ENCODE data around the gene GLG1.
"Not testable (repeated sequence)": the region's sequence is repeated elsewhere in the genome, so short reads cannot be mapped to it uniquely, and the experiment has no call there.

Gene GLG1

GRCh38 chr16:74431516-74431915, 175.4 kb downstream of the GLG1 start:
- no peak for DNase-seq

- peak; percentile 38 for DNase-seq
These were observed 176.7 kb downstream of the GLG1 start for GRCh38 chr16:74430036-74430712.

GRCh38 chr16:74428493-74428892, 178.4 kb downstream of the GLG1 start:
- not testable (repeated sequence) for DNase-seq

- DNase-seq, result not testable (repeated sequence)
These were observed 181.2 kb downstream of the GLG1 start for GRCh38 chr16:74425751-74426150.

- DNase-seq, result not testable (repeated sequence)
These were observed 183.2 kb downstream of the GLG1 start for GRCh38 chr16:74423721-74424120.

DNA sequence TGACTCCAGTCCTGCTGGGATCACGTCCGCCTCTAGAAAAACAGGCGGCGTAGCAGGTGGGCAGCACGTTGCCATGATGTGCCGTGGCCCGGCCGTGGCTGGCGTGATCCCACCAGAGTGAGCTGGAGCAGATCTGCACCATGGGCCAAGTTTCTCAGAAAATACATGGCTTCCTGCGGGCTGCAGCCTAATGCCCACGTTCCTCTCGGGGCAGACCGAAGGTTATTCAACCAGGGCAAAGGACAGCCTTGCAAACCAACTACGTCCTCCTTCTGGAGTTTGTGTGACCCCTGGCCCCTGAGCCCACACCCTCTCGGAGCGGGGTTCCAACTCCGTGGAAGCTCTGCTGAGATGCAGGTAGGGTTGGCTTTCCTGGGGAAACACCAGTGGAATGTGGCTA, 184.8 kb downstream of the GLG1 start:
- not testable (repeated sequence) for DNase-seq

DNA sequence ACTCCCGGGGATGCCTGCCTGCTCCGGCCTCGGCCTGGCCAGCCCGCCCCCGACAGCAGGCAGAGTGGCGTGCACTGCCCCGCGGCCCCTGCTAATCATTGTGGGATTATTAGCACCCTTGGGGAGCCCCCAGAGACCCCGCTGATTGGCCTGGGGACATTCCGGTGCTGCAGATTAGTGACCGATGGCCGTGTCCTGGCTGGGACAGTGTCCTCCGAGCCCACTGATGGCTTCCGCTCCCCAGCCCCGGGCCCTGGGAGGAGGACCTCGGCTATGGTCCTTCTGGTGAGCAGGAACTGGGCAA, 185.5 kb downstream of the GLG1 start:
- DNase-seq, result not testable (repeated sequence)

GRCh38 chr16:74420612-74421481, 186.1 kb downstream of the GLG1 start, which contains the start of gene CLEC18B:
Gene CLEC18B (minus strand): TSS chr16:74421478. CDS start chr16:74421270, 208 bp downstream.
- DNase-seq, result not testable (repeated sequence)

DNA sequence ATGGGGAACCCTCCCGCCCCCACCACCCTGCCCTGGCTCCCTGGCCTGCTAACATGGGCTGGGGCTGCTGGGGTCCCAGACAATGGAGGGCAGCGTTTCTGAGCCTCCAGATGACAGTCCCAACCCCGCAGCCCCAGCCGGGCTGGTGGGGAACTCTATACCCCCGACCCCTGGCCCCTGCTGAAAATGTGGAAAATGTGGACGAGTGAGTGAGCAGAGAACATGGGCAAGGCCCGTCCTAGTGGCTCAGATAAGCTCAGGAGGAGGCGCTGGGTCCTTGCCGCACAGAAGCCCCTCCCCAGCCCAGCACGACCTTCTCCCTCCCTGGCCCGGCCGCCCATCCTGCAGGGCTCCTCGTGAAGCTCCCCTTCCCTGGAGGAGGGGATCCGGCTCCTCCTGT, 187.1 kb downstream of the GLG1 start:
- not testable (repeated sequence) for DNase-seq

DNA sequence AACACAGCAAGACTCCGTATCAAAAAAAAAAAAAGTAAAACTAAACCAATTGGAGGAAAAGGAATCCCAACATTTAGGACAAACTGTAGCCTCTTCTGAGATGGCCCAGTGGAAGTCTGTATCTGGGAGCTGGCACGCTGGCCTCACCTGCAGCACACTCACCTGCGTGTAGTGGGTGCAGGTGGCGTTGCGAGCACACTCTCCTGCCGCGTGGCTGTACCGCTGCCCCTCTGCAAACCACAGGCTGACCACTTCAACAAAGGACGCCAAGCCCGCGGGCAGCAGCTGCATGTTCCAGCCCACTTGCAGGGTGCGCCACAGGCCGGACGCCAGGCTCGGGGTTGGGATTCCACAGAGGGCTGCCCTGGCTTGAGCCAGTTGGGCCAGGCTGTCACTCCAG, 189.0 kb downstream of the GLG1 start:
- not testable (repeated sequence) for DNase-seq

DNA sequence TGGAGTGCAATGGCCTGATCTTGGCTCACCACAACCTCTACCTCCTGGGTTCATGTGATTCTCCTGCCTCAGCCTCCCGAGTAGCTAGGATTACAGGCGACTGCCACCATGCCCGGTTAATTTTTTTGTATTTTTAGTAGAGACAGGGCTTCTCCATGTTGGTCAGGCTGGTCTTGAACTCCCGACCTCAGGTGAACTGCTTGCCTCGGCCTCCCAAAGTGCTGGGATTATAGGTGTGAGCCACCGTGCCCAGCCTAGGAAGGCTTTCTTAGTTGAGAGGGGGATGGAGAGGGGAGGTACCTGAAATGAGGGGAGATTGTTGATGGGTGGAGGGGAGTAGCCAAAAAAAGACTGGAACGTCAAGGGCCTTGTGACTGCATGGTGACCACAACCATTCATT, 193.0 kb downstream of the GLG1 start:
- not testable (repeated sequence) for DNase-seq

- DNase-seq, result not testable (repeated sequence)
These were observed 193.4 kb downstream of the GLG1 start for GRCh38 chr16:74413485-74413884.

GRCh38 chr16:74412775-74413390, 194.0 kb downstream of the GLG1 start:
- DNase-seq, result not testable (repeated sequence)

DNA sequence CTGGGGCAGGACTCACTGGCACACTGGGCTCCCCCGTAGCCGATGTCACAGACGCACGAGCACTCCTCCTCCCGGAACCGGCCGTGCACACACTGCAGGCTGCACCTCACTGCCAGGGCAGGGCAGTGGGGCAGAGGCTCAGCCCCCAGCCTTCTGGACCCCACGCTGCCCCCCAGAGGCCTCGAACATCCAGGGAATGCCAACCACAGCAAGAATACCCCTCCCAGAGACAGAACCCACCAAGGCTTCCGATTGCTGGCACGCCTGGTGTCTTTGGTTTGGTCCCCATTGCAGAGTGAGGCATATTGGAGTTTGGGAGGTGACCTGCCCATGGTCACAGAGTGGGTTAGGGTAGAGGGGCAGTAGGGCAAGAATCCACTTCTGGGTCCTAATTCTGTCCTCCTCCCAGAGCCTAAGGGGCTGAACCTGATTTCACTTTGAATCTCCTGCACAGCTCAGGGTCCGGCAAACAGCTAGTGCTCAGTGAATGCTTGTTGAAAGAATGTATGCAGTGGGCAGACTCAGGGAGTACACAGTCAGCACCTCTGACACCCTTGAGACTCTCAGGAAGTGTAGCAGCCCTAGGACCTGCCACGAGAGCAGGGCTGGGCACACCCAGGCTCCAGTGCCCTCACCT, 194.7 kb downstream of the GLG1 start:
- not testable (repeated sequence) for DNase-seq

GRCh38 chr16:74410981-74411380, 195.9 kb downstream of the GLG1 start:
- DNase-seq, result not testable (repeated sequence)

DNA sequence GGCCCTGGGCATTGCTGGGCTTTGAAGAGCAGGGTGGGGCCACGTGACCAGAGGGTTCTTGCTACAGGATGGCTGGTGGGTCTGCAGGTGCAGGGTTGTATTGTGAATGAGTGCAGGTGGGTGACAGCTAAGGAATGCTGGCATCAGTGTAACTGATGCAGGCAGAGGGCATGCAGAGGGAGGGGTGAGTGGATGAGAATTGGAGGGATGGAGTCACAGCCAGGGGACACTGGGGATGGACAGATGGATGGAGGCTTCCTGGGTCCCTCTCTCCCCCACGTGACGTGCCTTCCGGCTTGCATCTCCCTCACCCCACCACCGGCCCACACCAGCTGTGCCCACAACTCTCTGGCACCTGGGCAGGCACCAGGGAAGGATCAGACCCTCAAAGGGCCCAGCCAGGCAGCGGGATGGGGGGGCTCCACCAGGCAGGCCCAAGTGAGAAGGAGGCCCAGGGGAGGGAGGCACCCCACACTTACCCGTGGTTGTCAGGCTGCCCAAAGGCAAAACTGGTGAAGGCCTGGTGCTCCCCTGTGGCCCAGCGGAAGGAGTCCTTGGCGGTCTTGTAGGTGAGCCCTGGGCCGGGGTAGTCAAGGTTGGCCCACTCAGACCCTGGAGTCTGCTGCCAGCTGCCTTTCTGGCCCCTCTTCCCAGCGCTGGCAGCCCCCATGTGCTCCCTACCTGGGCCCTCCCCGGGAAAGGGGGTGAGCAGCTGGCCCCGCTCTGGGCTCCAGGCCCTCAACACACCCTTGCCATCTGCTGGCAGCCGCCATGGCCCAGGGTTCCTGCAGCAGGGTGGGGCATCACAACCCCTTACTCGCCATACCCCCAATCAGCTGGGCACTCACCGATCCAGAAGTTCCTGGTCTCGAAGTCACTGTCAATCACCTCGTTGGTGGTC, 196.6 kb downstream of the GLG1 start:
- not testable (repeated sequence) for DNase-seq

GRCh38 chr16:74409185-74409981, 197.5 kb downstream of the GLG1 start:
- DNase-seq, result not testable (repeated sequence)

- not testable (repeated sequence) for DNase-seq
These were observed 199.6 kb downstream of the GLG1 start for GRCh38 chr16:74407362-74407705.

DNA sequence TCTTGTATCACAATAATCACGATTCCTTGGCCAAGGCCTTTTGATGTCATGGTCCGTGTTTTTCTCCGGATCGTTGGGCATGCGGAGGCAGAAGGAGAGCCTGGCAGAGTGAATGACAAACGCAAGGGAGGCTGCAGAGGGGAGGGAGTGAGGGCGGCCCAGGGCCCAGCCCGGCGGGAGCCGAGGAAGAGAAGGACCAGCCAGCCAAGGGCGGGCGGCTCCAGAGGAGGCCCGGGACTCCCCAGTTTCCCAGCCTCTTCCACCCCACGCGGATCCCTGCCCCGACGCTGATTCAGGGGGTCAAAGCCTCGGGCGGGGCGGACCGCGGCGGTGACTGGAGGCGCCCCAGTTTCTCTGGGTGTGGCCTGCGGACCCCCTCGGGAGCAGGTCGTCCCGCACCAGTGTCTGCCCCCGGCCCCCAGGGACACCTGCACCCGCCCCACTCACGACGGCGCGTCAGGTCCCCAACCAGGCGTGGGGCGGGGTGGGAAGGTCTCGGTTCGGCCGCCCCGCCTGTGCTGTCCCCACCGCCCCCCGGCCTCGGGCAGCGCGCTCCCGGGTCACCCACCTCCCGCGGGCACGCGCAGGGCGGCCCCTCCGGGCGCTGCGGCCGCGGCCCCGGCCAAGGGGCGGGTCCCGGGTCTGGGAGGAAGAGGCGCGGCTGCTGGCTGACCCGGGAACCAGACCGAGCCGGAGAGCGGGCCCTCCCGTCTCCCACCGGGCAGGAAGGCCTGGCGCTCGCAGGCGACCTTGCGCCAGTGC, 200.1 kb downstream of the GLG1 start:
- DNase-seq, result not testable (repeated sequence)

DNA sequence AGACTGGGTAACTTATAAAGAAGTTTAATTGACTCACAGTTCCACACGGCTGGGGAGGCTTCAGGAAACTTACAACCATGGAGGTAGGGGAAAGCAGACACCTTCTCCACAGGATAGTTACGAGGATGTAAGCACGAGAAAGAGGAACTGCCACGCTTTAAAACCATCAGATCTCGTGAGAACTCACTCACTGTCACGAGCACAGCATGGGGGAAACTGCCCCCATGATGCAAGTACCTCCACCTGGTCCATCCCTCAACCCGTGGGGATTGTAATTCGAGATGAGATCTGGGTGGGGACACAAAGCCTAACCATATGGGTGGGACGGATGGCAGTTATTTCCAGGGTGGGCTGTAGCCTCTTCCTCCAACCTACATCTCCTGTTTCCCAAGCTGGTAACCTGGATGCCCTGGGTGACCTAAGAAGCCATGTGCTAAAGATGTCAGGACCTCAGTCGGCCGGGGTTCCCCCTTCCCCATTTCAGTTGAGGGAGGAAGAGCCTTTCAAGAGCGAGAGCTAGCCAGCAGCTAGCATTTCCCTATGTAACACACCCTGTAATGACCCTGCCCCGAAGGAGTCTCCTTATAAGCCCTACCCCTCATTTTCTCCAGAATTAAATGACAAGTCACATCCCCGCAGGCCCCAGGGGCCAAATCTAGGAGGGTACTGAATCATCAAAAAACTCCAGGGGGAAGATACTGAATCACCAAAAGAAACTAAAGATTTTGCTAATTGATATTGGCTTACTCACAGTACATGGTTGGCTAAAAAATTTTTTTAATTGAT, 202.6 kb downstream of the GLG1 start:
- not testable (repeated sequence) for DNase-seq

All from NCI-H69 (cell line).